ENCODE results near the gene NAA16.

DNA sequence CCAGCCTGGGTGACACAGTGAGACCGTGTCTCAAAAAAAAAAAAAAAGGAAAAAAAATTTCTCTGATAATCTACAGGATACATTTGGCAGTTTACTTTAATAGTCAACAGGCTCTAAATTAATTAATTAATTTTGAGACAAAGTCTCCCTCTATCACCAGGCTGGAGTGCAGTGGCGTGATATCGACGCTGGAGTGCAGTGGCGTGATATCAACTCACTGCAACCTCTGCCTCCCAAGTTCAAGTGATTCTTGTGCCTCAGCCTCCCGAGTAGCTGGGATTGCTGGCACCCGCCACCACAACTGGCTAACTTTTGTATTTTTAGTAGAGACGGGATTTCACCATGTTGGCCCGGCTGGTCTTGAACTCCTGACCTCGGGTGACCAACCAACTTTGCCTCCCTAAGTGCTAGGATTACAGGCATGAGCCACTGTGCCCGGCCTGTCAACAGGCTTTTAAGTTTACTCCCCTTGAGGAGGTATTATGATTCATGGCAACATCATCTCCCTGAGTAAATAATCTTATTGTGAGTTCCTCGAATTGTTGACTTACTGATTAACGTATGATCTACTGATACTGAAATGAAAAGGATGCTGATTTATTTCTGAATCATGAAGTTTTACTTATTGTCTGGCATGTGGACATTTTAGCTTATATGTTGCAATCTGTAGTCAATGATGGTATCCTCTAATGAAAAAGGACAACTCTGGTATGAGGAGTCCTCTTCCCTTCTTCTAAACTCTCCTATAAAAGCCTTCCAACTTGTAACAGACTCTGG is 26.4 kb upstream of the NAA16 start:
- TF ChIP-seq CTCF (IDR thresholded peaks at IDR 0.05; ENCODE audit: low read length) = no peak
- TF ChIP-seq EZH2 (optimal IDR thresholded peaks at IDR 0.05; ENCODE audit: low read depth, low read length) = no peak
- no peak for TF ChIP-seq EZH2phosphoT487 (IDR thresholded peaks at IDR 0.05; ENCODE audit: low read length)
